ENCODE measurements around the gene MYOF.

DNA sequence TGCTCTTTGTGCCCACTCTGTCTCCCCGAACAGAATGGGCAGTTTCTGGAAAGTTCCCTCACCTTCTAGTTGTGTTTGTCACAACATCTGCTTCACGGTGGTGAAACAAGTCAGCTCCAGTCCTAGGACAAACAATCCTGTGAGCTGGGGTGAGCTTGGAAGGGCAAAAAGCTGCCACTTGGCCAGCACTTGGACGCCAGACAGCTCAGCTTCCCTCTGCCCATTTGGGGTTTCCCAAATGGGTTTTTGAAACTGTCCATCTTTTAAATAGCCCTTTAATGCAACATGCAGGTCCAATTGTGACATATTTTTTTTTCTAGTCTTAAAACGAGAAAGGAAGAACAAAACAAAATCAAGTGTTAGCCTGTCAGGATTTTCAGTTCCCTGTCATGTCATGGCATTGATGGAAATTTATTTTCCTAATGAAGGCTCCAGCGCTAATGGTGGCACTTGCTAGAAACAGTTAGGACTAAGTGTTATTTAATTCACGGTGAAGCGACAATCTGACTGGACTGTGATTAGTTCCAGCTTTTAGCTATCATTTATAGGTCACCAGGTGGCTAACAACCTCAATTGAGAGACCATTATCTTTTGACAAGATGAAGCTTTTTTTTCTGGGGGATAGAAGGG is 181.7 kb downstream of the MYOF start:
- TF ChIP-seq ZNF70 (CRISPR knock-in tag; IDR thresholded peaks at IDR 0.05) (no peak), ZFP3 (CRISPR knock-in tag; IDR thresholded peaks at IDR 0.05) (no peak), ZFP30 (CRISPR knock-in tag; IDR thresholded peaks at IDR 0.05) (no peak), OSR1 (CRISPR knock-in tag; IDR thresholded peaks at IDR 0.05) (no peak), CREB5 (CRISPR knock-in tag; IDR thresholded peaks at IDR 0.05; ENCODE audit: low read depth) (no peak), CSRNP3 (CRISPR knock-in tag; IDR thresholded peaks at IDR 0.05) (no peak), PATZ1 (CRISPR knock-in tag; IDR thresholded peaks at IDR 0.05; ENCODE audit: borderline replicate concordance) (no peak), RARB (CRISPR knock-in tag; IDR thresholded peaks at IDR 0.05) (no peak)

Data from SK-N-SH treated with all-trans-retinoic acid at 6 μM for 48 hours (cell line).